ENCODE measurements around the gene MTUS2. TPM values are rescaled to one million over a fixed set of nuclear protein-coding genes. Genes with fewer than 3 reads are reported as not detected.

MTUS2 gene
- total and polyA plus RNA-seq, 9 of the 15 experiments (the other 6 are each of a cell fraction or from before 2014, with no cell fraction given) = 0.01 to 0.28 (median 0.06) TPM; not detected in 1

DNA sequence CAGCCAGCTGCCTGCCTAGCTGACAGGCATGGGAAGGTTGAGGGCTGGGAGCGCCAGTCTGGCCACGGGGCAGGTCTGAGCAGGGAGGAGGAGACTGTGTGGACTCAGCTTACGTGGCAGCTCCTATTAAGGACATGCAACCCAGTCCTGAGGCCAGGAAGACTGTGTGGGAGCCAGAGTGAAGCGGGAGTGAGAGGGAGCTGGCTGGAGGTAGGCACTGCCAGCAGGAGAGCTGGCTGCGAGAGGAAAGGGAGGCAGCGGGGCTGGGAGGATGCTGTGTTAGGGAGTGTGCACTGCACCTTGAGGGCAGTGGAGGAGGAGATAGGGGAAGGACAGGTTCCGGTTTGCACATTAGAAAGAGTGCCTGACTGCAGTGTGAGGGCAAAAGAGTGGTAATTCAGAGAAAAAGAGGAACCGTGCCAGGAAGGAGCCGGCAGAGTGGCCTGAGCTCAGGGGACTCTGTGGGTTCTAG lies 676.1 kb downstream of the MTUS2 start (continued):
- TF ChIP-seq, protein P1, sequence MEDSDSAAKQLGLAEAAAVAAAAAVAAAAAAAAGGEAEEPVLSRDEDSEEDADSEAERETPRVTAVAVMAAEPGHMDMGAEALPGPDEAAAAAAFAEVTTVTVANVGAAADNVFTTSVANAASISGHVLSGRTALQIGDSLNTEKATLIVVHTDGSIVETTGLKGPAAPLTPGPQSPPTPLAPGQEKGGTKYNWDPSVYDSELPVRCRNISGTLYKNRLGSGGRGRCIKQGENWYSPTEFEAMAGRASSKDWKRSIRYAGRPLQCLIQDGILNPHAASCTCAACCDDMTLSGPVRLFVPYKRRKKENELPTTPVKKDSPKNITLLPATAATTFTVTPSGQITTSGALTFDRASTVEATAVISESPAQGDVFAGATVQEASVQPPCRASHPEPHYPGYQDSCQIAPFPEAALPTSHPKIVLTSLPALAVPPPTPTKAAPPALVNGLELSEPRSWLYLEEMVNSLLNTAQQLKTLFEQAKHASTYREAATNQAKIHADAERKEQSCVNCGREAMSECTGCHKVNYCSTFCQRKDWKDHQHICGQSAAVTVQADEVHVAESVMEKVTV (CRISPR knock-in tag; IDR thresholded peaks at IDR 0.05) = no peak

DNA sequence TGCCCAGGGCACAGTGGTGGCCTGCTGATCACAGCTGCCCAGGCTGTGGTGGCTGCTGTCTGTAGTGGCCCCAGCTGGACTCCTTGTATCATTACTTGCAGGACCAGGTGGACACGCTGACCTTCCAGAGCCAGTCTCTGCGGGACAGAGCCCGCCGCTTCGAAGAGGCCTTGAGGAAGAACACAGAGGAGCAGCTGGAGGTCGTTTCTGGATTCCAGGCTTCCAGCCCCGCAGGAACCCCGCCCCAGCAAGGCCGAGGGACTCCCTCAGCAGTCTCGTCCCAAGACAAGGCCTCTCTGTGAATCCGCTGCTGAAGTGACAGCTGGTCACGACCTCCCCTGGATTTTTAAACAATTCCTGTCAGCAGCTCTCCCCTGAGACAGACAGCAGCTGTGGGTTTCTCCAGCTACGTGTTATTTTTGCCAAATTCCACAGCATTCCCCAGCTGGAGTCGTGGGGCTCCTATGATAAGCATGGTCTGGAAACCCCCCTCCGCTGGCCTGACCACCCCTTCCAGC lies 677.1 kb downstream of the MTUS2 start:
- Histone ChIP-seq H3K36me3 (ENCODE audit: control insufficient read depth, insufficient read depth, low read length) (no peaks in the 10 kb centered on the region), H3K4me2 (ENCODE audit: insufficient read depth, low read length) (no peak overlapping the region), H3K79me2 (ENCODE audit: control insufficient read depth, insufficient read depth, low read length) (no peaks in the 10 kb centered on the region), H3K4me1 (replicated peaks in 1 of 2; ENCODE audit: control insufficient read depth in 2 of 2, insufficient read depth in 2 of 2, low read length in 2 of 2) (no peaks in the 10 kb centered on the region), H3K27ac (ENCODE audit: extremely low read depth, low read depth, low read length) (no peak overlapping the region), H3K9ac (ENCODE audit: insufficient read depth in 1 of 2, low read depth in 2 of 2, low read length in 2 of 2) (no peak overlapping the region), H3K27me3 (ENCODE audit: control insufficient read depth in 2 of 2, insufficient read depth in 2 of 2, low read length in 2 of 2) (peaks cover 0 to 51% of the 10 kb centered on the region in 2 experiments; a peak in 2 of 5 replicates), H3K9me1 (ENCODE audit: control insufficient read depth, insufficient read depth, low read length) (no peaks in the 10 kb centered on the region), H2AFZ (ENCODE audit: low read depth, low read length) (no peak overlapping the region), H3K9me3 (replicated peaks; ENCODE audit: control insufficient read depth, insufficient read depth, low read depth, low read length) (no peaks in the 10 kb centered on the region), H3K4me3 (no peak overlapping the region), H4K20me1 (replicated peaks; ENCODE audit: control insufficient read depth, insufficient read depth, low read length) (no peaks in the 10 kb centered on the region)
- ChIA-PET POLR2A (interaction anchor here (0.7 kb wide), 1 partner anchor 213 kb away, joined by 3 read pairs; no protein-coding TSS in a partner anchor), CTCF (ENCODE audit: low intra/inter-chr PET ratio) (no interaction called here)
- ATAC-seq (no peak), DNase-seq (ENCODE audit: extremely low read depth in 1 of 4, low spot score in 3 of 4) (no peak), FAIRE-seq (no peak)
- 0% methylated on average over 4 of the region's 15 CpGs for WGBS (ENCODE audit: insufficient coverage, low coverage, missing lambda C conversion rate)
- BruUV-seq (replicated peaks) = no TSS peak
- in situ Hi-C loops (cut with MboI) (no loop called here), intact Hi-C loops (cut with micrococcal nuclease) (no loop called here)
- TF ChIP-seq RFX5 (IDR thresholded peaks at IDR 0.05; ENCODE audit: low read depth, low read length) (no peak), ARID1B (IDR thresholded peaks at IDR 0.05) (no peak), ZNF696 (CRISPR knock-in tag; conservative IDR thresholded peaks at IDR 0.05) (no peak), ATF7 (IDR thresholded peaks at IDR 0.05) (no peak), SETDB1 (IDR thresholded peaks at IDR 0.05; ENCODE audit: low read length) (no peak), ZNF668 (CRISPR knock-in tag; IDR thresholded peaks at IDR 0.05) (no peak), C11orf30 (IDR thresholded peaks at IDR 0.05; ENCODE audit: low read depth) (no peak), PCBP2 (IDR thresholded peaks at IDR 0.05; ENCODE audit: low read depth, low read length, poor library complexity, severe bottlenecking) (no peak)
- TF ChIP-seq, protein P2, sequence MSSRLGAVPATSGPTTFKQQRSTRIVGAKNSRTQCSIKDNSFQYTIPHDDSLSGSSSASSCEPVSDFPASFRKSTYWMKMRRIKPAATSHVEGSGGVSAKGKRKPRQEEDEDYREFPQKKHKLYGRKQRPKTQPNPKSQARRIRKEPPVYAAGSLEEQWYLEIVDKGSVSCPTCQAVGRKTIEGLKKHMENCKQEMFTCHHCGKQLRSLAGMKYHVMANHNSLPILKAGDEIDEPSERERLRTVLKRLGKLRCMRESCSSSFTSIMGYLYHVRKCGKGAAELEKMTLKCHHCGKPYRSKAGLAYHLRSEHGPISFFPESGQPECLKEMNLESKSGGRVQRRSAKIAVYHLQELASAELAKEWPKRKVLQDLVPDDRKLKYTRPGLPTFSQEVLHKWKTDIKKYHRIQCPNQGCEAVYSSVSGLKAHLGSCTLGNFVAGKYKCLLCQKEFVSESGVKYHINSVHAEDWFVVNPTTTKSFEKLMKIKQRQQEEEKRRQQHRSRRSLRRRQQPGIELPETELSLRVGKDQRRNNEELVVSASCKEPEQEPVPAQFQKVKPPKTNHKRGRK (tag; IDR thresholded peaks at IDR 0.05) = no peak
- TF ChIP-seq, protein P3, sequence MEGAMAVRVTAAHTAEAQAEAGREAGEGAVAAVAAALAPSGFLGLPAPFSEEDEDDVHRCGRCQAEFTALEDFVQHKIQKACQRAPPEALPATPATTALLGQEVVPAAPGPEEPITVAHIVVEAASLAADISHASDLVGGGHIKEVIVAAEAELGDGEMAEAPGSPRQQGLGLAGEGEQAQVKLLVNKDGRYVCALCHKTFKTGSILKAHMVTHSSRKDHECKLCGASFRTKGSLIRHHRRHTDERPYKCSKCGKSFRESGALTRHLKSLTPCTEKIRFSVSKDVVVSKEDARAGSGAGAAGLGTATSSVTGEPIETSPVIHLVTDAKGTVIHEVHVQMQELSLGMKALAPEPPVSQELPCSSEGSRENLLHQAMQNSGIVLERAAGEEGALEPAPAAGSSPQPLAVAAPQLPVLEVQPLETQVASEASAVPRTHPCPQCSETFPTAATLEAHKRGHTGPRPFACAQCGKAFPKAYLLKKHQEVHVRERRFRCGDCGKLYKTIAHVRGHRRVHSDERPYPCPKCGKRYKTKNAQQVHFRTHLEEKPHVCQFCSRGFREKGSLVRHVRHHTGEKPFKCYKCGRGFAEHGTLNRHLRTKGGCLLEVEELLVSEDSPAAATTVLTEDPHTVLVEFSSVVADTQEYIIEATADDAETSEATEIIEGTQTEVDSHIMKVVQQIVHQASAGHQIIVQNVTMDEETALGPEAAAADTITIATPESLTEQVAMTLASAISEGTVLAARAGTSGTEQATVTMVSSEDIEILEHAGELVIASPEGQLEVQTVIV (CRISPR knock-in tag; IDR thresholded peaks at IDR 0.05; ENCODE audit: borderline replicate concordance) = no peak
- TF ChIP-seq, protein P4, sequence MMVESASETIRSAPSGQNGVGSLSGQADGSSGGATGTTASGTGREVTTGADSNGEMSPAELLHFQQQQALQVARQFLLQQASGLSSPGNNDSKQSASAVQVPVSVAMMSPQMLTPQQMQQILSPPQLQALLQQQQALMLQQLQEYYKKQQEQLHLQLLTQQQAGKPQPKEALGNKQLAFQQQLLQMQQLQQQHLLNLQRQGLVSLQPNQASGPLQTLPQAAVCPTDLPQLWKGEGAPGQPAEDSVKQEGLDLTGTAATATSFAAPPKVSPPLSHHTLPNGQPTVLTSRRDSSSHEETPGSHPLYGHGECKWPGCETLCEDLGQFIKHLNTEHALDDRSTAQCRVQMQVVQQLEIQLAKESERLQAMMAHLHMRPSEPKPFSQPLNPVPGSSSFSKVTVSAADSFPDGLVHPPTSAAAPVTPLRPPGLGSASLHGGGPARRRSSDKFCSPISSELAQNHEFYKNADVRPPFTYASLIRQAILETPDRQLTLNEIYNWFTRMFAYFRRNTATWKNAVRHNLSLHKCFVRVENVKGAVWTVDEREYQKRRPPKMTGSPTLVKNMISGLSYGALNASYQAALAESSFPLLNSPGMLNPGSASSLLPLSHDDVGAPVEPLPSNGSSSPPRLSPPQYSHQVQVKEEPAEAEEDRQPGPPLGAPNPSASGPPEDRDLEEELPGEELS (CRISPR knock-in tag; IDR thresholded peaks at IDR 0.05; ENCODE audit: borderline replicate concordance) = no peak

All from K562 (cell line).